ENCODE measurements around the gene INSYN2B.

The INSYN2B gene

GRCh38 chr5:169905017-169905416 is 75.3 kb downstream of the INSYN2B start:
- DNase-seq (ENCODE audit: extremely low read depth, insufficient read length): no peak
- H3K36me3 ChIP-seq (ENCODE audit: control insufficient read depth, insufficient read depth, low read length): no peaks in the 10 kb centered on the region; the same call in 1 of the 2 replicates
- no peak overlapping the region for H3K4me3 ChIP-seq (replicated peaks; ENCODE audit: low read depth, low read length)
- no peak for TF ChIP-seq CTCF (IDR thresholded peaks at IDR 0.05; ENCODE audit: insufficient read depth, low read length, poor library complexity, severe bottlenecking)
- H3K27me3 ChIP-seq (replicated peaks; ENCODE audit: control insufficient read depth, insufficient read depth, low read length): no peaks in the 10 kb centered on the region

- H3K27me3 ChIP-seq (replicated peaks; ENCODE audit: control insufficient read depth, insufficient read depth, low read length): no peaks in the 10 kb centered on the region
- H3K36me3 ChIP-seq (ENCODE audit: control insufficient read depth, insufficient read depth, low read length): no peaks in the 10 kb centered on the region; the same call in 1 of the 2 replicates
- no peak overlapping the region for H3K4me3 ChIP-seq (replicated peaks; ENCODE audit: low read depth, low read length)
- no peak for DNase-seq (ENCODE audit: extremely low read depth, insufficient read length)
- TF ChIP-seq CTCF (IDR thresholded peaks at IDR 0.05; ENCODE audit: insufficient read depth, low read length, poor library complexity, severe bottlenecking): no peak
Observed at GRCh38 chr5:169904508-169904907, 75.8 kb downstream of the INSYN2B start.

GRCh38 chr5:169904059-169904458 is 76.2 kb downstream of the INSYN2B start:
- H3K36me3 ChIP-seq (ENCODE audit: control insufficient read depth, insufficient read depth, low read length): no peaks in the 10 kb centered on the region; the same call in 1 of the 2 replicates
- H3K27me3 ChIP-seq (replicated peaks; ENCODE audit: control insufficient read depth, insufficient read depth, low read length): no peaks in the 10 kb centered on the region
- TF ChIP-seq CTCF (IDR thresholded peaks at IDR 0.05; ENCODE audit: insufficient read depth, low read length, poor library complexity, severe bottlenecking): no peak
- no peak for DNase-seq (ENCODE audit: extremely low read depth, insufficient read length)
- no peak overlapping the region for H3K4me3 ChIP-seq (replicated peaks; ENCODE audit: low read depth, low read length)

- no peaks in the 10 kb centered on the region; the same call in 1 of the 2 replicates for H3K36me3 ChIP-seq (ENCODE audit: control insufficient read depth, insufficient read depth, low read length)
- H3K27me3 ChIP-seq (replicated peaks; ENCODE audit: control insufficient read depth, insufficient read depth, low read length): no peaks in the 10 kb centered on the region
- TF ChIP-seq CTCF (IDR thresholded peaks at IDR 0.05; ENCODE audit: insufficient read depth, low read length, poor library complexity, severe bottlenecking): no peak
- DNase-seq (ENCODE audit: extremely low read depth, insufficient read length): no peak
- H3K4me3 ChIP-seq (replicated peaks; ENCODE audit: low read depth, low read length): no peak overlapping the region
Observed at GRCh38 chr5:169901896-169902295, 78.4 kb downstream of the INSYN2B start.

GRCh38 chr5:169897481-169897880 is 82.8 kb downstream of the INSYN2B start:
- TF ChIP-seq CTCF (IDR thresholded peaks at IDR 0.05; ENCODE audit: insufficient read depth, low read length, poor library complexity, severe bottlenecking): no peak
- Histone ChIP-seq H3K27me3 (replicated peaks; ENCODE audit: control insufficient read depth, insufficient read depth, low read length) (no peaks in the 10 kb centered on the region), H3K36me3 (ENCODE audit: control insufficient read depth, insufficient read depth, low read length) (peaks cover 3% of the 10 kb centered on the region), H3K4me3 (replicated peaks; ENCODE audit: low read depth, low read length) (no peak overlapping the region)
- DNase-seq (ENCODE audit: extremely low read depth, insufficient read length): no peak

GRCh38 chr5:169895926-169896325 is 84.4 kb downstream of the INSYN2B start:
- TF ChIP-seq CTCF (IDR thresholded peaks at IDR 0.05; ENCODE audit: insufficient read depth, low read length, poor library complexity, severe bottlenecking): no peak
- DNase-seq (ENCODE audit: extremely low read depth, insufficient read length): no peak
- H3K36me3 ChIP-seq (ENCODE audit: control insufficient read depth, insufficient read depth, low read length): peaks cover 3% of the 10 kb centered on the region
- no peak overlapping the region for H3K4me3 ChIP-seq (replicated peaks; ENCODE audit: low read depth, low read length)
- H3K27me3 ChIP-seq (replicated peaks; ENCODE audit: control insufficient read depth, insufficient read depth, low read length): no peaks in the 10 kb centered on the region
